Stimulated activated CD4-positive, alpha-beta T cell treated with anti-CD3 and anti-CD28 coated beads, Interleukin-4, amount 100 ng/mL, for 24 hours (primary cell): ENCODE data around the gene ZNF777.
"Not testable (repeated sequence)": the region's sequence is repeated elsewhere in the genome, so short reads cannot be mapped to it uniquely, and the experiment has no call there.

Source experiments
- DNase-seq: peaks from one replicate; pipeline ENCODE4 v3.0.0-alpha.2; 2020

ZNF777 gene

GRCh38 chr7:149448961-149449360 is 11.9 kb downstream of the ZNF777 start:
- DNase-seq, result no peak

DNA sequence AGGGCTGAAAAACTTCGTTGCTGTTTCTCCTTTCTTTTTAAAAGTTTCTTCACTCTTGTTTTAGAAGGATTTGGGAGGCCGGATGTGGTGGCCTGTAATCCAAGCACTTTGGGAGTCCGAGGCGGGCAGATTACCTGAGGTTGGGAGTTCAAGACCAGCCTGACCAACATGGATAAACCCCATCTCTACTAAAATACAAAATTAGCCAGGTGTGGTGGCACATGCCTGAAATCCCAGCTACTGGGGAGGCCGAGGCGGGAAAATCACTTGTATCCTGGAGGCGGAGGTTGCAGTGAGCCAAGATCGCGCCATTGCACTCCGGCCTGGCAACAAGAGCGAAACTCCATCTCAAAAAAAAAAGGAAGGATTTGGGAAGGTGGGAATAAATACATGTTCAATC is 14.8 kb downstream of the ZNF777 start:
- not testable (repeated sequence) for DNase-seq

DNA sequence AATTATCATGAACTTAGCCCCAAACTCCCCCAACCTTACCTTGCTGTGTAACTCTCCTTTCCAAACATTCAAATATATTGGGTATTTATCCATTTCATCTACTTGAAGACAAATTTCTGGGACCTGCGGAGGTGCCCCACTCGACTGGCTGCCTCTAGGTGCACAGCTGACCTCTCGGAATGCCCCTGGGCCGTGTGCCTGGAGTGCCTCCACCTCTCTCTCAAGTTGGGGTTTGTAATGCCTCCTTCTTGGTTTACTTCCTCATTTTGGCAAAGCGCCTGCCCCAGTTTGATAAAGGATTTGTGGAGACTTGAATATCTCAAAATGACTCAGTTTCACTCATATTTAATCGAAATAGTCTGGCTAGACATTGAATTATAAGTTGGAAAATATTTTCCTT is 16.6 kb downstream of the ZNF777 start:
- no peak for DNase-seq

DNA sequence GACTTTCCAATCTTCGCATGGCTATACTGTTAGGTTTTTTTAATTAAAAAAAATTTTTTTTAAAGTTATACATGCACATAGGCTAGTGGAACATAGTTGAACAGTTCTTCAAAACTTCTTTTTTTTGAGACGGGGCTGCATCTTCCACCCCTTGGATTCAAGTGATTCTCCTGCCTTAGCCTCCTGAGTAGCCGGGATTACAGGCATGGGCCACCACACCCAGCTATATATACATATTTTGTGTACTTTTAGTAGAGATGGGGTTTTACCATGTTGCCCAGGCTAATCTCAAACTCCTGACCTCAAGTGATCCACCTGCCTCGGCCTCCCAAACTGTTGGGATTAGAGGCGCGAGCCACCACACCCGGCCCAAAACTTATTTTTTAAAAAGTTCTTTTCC is 17.3 kb downstream of the ZNF777 start:
- DNase-seq, result no peak

DNA sequence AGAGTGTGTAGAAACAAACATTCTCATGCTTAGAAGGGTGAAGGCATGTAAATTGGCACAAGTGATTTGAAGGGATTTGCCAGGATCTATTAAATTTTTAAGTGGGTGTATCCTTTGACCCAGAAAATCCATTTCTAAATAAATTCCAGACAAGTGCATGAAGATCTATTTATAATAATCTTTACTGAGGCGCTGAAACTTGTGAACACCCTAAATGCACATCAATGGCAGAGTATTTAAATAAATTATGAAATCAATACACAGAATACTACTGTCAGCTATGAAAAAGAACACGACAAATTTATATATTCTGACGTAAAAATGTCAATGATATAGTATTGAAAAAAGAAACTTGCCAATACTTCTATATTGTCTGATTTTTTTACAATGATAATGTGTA is 17.9 kb downstream of the ZNF777 start:
- DNase-seq, result no peak

GRCh38 chr7:149440222-149440621 is 20.6 kb downstream of the ZNF777 start:
- no peak for DNase-seq

- no peak for DNase-seq
Observed at GRCh38 chr7:149436358-149436757, 24.5 kb downstream of the ZNF777 start.

DNA sequence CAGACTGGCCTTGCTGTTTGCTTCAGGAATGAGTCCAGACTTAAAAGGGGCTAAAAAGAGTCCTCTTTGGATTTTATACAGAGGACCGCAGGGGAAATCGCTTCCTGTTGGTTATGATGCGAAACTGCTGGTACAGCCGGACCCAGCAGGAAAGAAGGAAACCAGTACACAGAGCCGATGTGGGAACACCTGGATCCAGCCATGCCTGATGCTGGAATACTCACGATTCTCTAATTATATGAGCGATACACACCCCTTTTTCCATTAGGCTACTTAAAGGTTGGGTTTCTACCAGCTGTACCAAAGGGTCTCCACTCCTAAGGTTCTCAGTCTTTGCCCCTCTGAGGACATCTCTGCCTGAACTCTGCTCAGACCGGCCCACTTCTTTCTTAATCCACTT is 27.7 kb downstream of the ZNF777 start:
- DNase-seq, result no peak

GRCh38 chr7:149432121-149432691 is 28.7 kb downstream of the ZNF777 start:
- DNase-seq, result no peak

DNA sequence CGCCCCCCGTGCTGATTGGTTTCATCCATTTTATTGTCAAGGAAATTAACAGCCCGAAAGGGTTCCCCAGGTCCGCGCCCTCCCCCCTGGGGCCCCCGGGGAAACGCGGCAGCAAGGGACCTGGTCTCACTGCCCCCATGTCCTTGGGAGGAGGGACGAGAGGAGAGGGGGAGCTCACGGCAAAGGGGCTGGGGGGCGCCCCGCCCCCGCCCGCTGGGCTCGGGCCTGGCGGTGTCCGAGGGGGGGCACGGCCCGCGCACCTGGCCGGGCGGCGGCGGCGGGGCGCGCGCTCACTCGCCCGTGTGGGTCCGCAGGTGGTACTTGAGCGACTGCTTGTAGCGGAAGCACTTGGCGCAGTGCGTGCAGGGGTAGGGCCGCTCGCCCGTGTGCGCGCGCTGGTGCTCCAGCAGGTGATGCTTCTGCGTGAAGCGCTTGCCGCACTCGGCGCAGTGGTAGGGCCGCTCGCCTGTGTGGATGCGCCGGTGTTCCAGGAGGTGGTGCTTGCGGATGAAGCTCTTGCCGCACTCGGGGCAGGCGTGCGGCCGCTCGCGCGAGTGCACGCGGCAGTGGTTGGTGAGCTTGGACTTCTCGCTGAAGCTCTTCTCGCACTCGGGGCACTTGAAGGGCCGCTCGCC is 29.3 kb downstream of the ZNF777 start:
- DNase-seq, result no peak

DNA sequence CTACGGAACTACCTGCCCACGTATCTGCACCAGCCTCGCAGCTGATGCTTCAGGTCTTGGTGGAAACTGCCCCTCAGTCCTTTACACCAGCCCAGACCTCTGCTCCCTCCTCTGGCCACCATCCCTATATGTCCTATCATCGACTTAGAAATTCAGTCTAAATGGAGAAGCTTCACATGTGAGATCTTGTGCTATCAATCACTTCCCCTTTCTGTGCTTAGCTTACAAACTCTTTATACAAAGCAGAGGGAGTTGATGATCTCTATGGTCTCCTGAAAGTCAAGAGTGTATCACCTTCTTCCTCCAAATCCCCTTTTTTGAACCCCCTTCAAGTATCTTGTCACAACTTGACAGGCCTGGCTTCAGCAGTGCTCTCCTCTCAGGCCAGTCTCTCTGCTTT is 30.7 kb downstream of the ZNF777 start:
- DNase-seq, result no peak

DNA sequence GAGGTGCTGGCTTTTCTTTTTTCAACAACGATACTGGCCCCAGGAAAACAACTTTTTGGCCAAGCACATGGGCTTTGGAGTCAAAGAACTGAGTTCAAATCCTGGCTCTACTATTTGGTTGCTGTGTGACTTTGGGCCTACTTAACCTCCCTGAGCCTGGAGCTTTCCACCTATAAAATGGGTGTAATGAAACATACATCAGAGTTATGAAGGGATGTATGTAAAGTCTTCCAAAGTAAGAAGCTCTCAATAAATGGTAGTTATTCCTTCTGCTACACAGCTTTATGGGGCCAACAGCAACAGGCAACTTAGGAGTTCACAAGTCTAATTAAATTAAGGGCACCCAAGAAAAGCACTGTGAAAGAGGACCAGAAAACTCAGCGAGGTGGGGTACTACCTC is 33.0 kb downstream of the ZNF777 start:
- DNase-seq, result no peak

GRCh38 chr7:149427096-149427680 is 33.7 kb downstream of the ZNF777 start:
- DNase-seq, result no peak

DNA sequence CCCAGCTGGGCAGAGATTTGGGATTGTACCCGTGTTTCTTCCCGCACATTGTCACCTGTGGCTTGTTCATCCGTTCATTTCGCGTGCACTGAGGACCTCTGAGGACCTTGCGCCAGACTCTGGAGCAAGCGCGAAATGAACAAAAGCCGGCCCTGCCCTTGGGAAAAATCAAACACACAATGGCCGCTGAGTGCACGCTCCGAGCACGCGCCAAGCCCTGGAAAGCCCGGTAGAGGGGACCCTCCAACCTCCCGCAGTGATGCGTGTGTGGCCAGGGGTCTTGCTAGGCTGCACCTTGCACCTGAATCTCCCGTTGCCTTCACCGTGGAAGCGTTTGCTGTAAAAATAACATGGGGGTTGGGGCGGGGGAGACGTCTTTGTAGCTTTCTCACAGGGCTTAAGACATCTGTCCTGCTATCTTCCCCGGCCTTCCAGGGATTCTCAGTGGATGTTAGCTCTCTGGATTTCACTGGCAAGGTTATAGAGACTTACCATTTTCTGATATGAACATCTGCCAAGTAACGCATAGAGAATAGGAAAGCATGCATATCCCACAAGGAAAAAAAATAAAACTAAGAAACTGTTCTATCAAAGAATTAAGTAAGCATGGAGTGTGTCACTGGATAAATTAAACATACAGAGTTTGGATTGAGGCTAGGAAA is 37.3 kb downstream of the ZNF777 start:
- DNase-seq, result no peak

DNA sequence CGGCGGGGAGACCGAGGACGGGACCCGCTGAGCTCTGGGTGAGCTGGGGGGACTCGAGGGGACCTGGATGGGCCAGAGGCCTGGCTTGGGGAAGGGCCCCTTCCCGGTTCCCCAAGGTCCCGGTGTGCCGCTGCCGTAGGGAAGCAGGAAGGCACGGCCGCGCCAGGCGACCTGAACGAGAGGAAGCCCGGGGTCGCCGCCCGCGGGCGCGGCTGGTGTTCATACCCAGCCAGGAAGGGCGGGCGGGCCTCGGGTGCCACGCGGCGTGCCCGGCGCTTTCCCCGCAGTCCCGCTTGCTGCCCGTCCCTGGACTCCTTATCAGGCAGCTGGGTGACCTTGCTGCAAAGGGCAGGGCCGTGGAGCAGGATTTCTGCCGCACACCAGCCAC is 38.0 kb downstream of the ZNF777 start:
- peak; percentile 37 for DNase-seq

- DNase-seq, result peak; percentile 67
Observed at GRCh38 chr7:149422162-149422913, 38.5 kb downstream of the ZNF777 start.

- DNase-seq, result no peak
Observed at GRCh38 chr7:149420006-149420405, 40.9 kb downstream of the ZNF777 start.

DNA sequence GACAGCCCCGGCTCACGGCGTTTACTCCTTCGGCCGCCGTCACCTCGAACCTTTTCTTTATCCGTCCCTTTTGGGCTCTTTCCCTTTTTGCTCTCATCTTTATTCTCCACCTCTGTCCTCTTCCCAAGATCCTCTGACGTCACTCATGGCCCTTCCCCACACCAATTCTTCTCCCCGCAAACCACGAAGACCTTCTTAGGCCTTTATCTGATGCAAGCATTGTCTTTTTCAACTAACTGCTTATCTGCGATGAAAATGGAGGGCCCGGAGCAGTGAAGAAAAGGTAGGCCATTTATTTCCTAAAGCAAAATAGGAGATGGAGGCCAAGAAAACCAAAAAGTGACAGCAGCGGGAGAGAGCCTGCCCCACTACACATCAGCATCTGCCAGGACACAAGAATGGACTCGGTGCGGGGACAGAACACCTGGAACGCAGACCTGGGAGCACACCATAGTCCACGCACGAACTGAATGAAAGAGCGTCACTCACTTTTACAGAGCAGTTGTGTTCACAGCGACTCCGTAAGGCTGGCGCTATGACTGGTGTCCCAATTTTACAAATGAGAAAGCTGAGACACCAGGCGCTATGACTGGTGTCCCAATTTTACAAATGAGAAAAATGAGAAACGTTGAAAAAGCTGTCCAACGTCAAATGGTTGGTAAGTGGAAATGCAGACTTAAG is 45.3 kb downstream of the ZNF777 start:
- DNase-seq, result no peak

- DNase-seq, result peak; percentile 52
Observed at GRCh38 chr7:149414745-149415390, 46.0 kb downstream of the ZNF777 start.

- no peak for DNase-seq
Observed at GRCh38 chr7:149414171-149414570, 46.7 kb downstream of the ZNF777 start.

DNA sequence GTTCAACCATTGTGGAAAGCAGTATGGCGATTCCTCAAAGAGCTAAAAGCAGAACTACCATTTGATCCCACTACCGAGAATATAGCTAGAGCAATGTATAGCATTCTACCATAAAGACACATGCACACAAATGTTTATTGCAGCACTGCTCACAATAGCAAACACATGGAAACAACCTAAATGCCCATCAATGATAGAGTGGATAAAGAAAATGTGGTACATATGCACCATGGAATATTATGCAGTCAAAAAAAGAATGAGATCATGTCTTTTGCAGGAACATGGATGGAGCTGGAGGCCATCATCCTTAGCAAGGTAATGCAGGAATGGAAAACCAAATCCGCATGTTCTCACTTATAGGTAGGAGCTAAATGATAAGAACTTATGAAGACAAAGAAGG is 47.8 kb downstream of the ZNF777 start:
- not testable (repeated sequence) for DNase-seq

- DNase-seq, result no peak
Observed at GRCh38 chr7:149409895-149410294, 51.0 kb downstream of the ZNF777 start.
